AG08396 (cell line): ENCODE results near the gene KIAA0930.
"Not testable (repeated sequence)": the region's sequence is repeated elsewhere in the genome, so short reads cannot be mapped to it uniquely, and the experiment has no call there.

Experiments
- DNase-seq: peaks from one replicate; pipeline ENCODE4 v3.0.0; 2012; ENCODE audit warnings: low spot score, mixed read lengths

The KIAA0930 gene

DNA sequence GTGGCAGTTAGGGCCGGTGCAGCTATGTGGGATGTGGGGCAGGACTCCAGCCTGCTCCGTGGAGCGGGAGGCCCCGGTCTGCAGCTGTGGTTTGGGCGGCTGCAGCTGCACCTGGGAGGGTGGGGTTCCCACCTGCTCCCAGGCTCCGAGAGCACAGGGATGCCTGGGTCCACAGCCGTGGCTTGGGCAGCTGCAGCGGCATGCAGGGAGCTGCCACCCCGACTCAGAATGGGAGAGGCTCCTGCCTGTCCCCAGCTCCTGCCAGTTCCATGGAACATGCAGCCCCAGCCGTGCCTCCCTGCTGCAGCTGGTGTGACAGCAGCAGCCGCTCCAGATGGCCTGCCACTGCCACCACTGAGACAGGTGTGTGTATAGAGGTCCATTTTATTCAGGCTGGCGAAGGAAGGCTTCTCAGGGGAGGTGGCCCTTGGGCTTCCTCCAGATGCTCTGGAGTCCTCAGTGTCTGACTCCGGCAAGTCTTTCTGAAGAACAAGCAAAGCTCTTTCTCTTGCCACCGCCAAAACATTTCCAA lies 22.3 kb upstream of the KIAA0930 start:
- no peak for DNase-seq

DNA sequence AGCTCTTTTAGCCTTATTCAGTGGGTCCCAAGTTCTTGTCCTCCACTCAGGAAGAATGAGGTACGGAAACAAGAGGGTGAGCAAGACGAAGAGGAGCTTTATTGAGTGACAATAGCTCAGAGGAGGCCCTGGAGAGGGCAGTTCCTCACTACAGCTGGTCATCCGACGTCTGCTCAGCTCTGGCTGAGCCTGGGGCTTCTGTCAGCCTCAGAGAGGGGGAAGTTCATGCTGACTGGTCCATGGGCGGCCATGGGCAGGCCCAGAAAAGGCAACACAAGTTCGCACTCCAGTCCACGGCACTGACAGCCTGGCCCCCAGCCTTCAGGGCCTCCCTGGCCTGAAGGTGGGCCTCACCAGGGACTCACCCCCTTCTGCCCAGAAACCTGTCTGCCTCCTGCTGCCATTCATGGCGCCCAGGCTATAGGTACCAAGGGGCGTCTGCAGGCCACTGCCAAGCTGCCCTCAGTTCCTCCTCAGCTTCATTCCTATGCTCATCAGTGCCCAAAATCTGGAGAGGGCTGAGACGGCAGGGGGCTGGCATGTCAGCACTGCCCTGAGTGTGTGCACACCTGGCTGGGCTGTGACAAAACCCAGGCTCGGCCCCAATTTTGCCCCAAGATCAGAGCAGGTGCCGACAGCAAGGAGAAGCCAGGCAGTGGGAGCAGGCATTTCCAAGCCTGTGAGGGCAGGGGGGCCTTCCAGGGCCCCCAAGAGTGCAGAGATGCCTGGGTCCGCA lies 21.7 kb upstream of the KIAA0930 start:
- no peak for DNase-seq

DNA sequence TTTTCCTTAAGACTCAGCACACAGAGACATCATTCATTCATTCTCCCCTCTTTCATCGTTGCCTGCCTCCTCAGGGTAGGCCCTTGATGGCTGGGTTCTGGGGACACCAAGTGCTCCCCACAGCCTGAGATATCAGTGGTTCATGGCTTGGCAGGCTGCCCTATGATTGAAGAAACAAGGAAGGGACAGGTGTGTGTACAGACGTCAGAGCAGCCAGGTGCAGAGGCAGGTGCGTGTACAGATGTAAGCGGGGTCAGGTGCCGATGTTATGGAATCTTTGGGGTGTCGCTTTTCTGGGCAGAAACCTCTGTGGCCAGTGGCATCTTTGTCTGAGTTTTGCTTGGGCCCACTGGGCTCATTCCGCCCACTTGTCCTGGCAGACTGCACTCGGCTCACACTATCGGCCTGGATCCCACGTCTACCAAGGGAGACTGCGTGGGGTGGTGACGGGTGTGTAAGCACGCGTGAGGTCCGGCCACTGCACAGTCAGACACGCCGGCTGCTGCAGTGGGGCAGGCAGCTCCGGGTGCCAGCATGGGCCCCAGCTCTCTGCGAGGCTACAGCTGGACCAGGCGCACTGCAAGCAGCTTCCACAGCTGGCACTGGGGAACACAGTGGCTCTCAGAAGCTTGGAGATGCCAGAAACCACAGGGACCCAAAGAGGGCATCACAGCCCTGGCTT lies 20.9 kb upstream of the KIAA0930 start:
- DNase-seq: no peak

DNA sequence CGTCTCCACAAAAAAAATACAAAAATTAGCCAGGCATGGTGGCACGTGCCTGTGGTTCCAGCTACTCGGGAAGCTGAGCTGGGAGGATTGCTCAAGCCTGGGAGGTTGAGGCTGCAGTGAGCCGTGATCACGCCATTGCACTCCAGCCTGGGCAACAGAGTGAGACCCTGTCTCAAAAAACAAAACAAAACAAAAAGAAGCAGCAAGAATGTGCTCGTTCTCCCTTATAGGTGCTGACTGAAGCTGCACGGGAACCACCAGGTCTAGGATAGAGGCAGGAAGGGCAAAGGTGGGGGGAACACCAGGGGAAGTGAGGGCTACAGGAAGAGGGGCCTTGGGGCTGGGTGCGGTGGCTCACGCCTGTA lies 19.7 kb upstream of the KIAA0930 start:
- not testable (repeated sequence) for DNase-seq

DNA sequence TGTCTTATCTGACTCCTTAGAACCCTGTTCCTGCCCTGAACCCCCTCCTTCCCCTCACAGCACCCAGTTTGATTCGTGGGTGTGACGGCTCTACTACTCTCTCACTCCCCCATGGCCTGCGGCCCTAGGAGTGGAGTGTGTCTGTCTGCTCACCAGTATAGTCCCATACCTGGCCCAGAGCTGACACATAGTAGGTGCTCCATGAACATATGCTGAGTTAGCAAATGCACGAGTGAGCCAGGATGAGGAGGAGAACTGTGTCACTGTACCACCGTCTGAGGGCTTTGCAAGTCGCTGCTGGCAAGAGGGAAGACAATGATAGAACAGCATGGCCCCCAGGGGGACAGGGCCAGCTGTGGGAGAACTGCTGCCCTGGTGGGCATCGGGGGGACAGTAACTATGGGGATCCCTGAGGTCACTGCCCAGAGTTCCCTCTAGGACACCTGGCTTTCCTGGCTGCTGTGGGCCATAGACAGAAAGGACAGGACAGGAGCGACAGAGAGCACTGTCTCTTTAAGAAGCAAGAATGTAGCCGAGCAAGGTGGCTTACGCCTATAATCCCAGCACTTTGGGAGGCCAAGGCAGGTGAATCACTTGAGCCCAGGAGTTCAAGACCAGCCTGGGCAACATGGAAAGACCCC lies 19.2 kb upstream of the KIAA0930 start:
- DNase-seq: no peak

DNA sequence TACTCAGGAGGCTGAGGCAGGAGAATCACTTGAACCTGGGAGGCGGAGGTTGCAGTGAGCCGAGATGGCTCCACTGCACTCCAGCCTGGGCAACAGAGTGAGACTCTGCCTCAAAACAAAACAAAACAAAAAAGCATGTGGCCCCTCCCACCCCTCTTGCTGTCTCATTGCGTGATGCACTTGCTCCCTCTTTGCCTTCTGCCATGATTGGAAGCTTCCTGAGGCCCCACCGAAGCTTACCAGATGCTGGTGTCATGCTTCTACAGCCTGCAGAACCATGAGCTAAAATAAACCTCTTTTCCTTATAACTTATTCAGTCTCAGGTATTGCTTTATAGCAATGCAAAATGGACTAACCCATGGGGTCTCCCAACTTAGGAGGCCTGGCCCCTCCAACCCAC lies 17.2 kb upstream of the KIAA0930 start:
- DNase-seq: not testable (repeated sequence)

DNA sequence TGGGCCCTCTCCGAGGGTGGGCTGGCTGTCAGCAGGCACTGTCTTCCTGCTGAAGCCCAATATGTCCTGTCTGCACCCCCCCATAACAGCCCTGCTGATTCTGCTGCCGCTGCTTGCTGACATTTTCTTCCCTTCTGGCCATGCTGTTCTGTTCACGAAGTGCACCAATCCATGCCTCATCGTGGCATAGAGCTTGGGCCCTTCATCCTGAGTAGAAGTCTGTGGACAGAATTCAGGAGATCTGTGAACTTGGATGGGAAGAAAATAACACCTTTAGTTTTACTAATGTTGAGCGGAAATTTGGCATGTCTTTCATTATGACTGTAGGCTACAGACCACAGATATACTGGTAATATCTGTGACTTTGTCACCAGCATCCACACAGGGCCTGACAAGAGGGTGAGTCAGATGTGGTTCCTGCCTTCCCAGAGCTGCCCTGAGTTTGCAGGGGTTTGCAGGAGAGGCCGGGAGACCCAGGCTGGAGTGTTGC lies 14.1 kb upstream of the KIAA0930 start:
- no peak for DNase-seq

DNA sequence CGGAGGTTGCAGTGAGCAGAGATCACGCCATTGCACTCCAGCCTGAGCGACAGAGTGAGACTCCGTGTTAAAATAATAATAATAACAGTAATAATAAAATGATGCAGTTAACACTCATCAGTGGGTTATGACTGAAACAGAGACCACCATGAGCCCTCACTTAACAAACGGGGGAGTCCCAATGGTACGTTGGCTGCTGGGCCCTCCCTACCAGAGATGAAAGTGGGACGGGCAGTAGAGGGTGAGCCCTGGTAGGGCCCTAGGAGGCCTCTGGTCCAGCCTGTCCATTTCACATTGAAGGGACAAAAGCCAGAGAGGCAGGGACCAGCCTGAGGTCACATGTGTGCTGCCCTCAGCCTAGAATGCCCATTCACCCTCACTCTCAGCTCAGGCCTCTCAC lies 13.7 kb upstream of the KIAA0930 start:
- DNase-seq: no peak

DNA sequence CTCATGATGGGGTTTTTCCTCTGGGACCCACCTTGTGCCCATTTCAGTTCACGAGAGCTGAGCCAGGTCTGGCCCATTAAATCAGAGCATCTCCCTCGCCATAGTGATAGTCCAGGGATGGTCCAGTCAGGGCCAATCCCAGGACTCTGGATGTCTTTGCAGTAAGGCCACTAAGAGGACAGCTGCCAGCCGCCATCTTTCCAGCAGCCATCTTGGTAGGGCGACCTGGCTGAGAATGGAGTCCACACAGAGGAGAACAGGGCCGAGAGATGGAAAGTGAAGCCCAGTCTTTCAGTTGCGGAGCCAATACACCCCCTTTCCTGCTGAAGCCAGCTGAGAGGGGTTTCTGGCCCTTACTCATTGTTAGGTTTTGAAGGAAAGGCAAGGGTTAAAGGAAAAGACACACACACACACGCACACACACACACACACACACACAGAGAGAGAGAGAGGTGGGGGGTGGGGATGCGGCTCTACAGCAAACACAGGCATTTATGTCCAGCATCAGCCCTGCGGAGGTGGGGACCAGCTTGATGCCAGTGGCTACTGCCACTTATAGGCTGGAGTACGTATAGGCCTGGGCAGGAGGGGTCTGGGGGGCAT lies 12.4 kb upstream of the KIAA0930 start:
- no peak for DNase-seq

DNA sequence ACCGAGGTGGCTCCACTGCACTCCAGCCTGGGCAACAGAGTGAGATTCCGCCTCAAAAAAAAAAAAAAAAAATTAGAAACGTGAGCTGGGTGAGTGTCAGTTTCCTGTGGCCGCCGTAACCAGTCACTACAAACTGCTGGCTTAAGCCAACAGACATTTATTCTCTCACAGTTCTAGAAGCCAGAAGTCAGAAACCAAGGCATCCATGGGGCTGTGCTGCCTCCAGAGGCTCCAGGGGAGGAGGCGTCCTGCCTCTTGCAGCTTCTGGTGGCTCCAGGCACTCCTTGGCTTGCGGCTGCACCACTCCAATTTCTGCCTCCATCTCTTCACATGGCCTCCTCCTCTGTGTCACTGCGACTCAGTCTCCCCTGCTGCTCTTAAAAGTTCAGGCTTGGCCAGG lies 11.1 kb upstream of the KIAA0930 start:
- no peak for DNase-seq

DNA sequence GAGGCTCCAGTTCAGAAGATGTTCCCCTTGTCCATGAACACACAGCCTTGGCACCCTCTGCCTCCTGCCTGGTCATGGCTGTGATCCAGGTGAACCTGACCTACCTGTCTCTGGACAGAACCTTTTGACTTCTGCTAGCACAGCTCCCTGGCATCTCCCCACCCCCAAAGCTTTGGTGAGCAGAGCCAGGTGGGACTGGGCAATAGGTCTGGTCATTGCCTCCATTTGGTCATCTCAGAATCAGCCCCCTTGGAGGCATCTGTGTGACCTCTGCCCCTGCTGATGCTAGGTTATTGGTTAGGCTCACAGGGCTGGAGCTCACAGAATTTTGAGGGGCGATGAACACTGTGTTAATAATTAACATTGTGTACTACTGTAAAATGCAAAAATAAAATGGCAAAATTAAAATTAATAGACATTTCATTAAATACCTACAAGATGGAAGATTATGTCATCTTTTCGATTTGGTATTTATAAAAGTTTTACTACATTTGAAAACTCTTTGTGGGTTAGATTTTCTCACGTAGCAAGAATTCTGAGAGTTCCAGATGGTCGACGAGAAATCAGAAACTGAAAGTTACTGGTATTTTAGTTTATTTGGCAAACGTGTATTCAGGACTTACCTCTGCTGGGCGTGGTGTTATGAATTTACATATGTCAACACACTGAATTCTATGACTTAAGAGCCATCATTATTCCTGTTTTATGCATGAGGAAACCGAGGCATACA lies 8.3 kb upstream of the KIAA0930 start:
- DNase-seq: no peak

DNA sequence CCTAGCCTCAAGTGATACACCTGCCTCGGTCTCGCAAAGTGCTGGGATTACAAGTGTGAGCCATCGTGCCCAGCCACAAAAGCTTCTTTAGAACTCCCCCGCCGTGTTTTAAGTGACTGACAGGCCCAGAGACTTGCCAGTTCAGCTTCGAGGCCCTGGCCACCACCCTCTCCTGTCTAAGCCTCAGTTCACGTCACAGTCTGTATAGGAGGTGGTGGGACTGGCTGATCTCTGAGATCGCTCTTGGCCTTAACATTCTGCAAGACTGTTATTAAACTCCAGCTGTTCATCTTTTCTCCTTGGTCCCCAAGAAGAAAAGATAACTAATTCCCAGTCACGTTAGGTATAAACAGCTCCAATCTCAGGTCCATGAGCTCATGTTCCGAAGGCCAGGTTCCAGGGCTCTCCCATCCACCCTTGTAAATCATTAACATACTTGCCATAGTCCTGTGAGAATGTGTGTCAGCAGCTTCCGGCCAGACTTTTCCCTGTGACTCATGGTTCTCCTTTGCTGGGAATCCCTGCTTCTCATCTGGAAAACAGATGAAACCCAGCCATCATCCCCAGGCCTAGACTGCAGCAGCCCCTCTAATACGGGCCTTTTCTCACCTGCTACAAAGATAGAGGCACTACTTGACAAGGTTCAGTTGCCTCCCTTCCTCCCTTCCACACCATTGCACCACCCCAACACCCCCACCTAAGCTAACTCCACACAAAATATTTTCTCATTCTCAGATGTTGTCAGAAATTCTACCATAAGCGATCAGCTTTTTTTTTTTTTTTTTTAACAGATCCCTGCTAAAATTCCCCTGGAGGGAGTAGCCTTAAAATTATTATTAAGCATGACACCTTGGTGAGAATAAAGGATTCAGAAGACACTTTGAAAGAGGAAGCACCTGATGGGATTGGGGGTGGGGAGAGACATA lies 5.6 kb upstream of the KIAA0930 start:
- DNase-seq: peak; percentile 86

DNA sequence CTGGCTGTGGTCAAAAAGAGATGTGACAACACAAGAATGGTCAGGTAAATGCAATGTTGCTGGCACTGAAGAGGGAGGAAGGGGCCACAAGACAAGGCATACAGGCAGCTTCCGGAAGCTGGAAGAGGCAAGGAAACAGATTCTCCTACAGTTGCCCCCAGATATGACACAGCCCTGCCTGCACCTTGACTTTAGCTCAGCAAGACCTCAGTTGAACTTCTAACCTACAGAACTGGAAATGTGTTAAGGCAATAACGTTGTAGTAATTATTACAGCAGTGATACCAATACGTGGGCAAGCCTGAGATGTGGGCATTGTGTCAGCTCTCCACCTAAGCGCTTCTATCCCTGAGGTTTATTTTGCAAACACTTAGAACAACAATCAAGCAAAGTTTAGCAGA lies 4.2 kb upstream of the KIAA0930 start:
- no peak for DNase-seq

DNA sequence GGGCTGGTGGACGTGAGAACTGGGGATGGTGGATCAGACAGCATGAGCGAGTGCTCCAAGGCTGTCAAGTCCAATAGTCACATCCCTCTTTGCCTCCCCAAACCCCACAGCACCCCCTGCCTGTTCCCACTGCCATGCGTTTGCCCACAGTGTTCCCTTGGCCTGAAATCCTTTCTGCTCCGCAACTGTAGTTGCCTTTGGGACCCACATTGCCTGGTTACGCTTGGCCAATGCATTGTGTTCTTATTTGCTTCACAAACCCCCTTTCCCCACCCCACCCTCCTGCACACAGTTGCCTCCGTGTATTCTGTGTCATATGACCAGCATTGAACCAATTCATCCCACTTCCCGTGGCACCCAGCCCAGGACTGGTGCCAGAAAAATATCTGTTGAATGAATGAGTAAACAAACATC lies 2.1 kb upstream of the KIAA0930 start:
- no peak for DNase-seq

DNA sequence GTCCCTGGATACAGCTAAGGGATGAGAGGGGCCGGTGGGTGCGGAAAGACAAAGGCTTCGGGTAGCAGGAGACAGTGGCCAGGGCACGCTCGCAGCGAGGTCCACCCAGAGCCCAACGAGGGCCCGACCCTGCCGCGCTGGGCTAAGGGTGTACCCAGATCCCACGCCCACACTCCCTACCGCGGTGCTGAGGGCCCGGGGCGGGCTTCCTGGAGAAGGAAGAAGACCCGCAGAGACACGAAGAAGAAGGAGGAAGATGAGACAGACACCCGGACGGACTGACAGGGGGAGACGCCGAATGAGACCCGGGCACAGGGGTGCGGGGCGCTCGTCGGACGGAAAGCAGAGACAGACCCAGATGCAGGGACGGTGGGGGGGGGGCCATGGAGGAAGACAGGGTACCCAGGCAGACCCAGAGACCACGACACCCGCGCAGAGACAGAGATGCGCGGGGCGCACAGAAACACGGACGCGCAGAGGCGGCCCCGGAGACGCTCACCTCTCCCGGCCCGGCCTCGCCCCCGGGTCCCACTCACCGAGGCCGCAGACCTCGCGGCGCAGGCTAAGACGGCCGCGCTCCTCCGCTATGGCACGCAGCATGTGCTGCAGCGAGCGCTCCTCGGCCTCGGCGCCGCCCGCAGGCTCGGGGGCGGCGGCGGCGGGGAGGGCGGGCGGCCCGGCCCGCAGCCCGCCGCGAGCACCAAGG lies 437 bp downstream of the KIAA0930 start:
- DNase-seq: peak; percentile 35

DNA sequence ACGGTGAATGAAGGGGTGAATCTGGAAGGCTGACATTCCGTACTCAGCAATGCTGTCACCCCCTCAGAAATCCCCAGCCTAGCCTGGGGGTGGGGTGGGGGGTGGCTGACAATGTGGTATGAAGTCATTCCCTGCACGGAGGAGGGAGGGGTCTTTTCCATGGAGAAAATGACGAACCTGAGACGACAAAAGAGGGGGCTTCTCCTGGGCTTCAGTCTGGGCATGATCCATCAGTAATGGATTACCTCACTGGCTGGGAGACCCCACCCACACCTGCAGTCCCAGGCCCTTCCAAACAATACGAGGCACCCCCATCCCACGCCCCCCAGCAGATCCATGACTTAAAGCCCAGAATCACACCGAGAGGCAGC lies 1.0 kb downstream of the KIAA0930 start:
- no peak for DNase-seq

DNA sequence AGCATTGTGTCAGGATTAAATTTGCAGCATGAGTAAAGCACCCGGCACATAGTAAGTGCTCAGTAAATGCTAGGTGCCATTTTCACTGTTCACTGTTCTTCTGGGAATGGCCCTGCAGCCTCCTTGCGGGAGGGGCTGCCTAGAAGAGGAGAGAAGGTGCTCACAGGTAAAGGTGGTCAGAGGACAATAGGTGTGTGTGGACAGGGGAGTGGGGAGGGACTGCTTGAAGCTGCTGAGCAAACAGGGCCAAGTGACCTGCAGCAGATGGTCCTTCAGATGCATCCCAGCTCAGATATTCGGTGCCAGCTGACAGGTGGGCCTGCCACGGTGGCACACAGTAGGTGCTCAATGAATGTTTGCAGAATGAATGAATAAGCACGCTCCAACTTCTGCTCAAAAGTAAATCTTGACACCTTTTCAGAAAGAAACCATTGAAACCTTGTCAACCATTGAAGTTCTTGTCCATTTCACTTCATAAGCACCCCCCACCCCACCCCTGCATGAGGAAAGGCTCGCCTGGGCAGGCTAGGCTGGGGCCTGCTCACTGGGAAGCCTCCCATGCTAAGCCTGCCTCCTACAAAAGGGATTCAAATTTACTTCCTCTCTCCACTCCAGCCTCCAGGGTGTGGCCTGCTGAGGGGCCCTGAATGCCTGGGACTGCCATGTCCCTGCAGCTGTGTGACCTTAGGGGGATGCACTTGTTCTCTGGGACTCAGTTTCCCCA lies 1.6 kb downstream of the KIAA0930 start:
- no peak for DNase-seq

DNA sequence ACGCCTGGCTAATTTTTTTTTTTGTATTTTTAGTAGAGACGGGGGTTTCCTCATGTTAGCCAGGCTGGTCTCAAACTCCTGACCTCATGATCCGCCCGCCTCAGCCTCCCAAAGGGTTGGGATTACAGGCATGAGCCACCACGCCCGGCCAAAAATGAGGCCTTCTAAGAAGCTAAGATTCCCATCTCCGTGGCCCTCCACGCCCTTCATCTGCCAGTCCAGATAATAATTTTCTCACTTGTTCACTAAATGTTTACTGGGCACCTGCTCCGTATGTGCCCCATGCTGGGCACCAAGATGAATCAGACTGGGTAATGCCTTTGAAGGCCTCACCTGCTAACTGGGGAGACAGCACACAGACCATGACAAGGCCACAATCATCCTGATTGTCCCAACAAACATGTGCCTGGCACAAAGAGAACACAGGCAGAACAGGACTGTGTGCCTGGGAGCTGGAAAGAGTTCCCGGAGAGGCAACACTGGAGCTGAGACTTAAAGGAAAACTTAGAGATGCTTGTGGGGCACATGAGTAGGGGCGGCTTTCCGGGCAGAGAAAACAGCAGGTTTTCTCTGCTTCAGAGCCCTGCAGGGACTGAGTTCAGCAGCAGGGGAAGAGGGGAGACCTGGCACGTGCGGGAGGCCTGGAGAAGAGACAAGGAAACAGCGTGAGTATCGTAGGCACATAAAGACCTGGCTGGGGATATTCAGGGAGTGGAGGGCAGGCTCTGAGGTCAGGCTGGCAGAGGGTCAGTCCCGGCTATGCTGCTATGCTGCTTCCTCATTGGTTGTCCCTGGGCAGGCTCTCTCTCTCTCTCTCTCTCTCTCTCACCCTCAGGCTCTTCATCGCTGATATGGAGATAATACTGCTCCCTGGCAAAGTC lies 2.4 kb downstream of the KIAA0930 start:
- no peak for DNase-seq
